GM12873 (cell line): ENCODE data around the gene ASPN.

Experiments used
- CTCF ChIP-seq: IDR thresholded peaks from 2 replicates; pipeline ENCODE4 v1.5.1; 2012; ENCODE audit warnings: low read depth, mild to moderate bottlenecking, moderate library complexity, low read length, control low read depth; ENCODE audit not compliant: insufficient read depth; ENCODE audit errors: missing control alignments

The ASPN gene

GRCh38 chr9:92482805-92483204 lies 499 bp upstream of the ASPN start:
- no peak for TF ChIP-seq CTCF

DNA sequence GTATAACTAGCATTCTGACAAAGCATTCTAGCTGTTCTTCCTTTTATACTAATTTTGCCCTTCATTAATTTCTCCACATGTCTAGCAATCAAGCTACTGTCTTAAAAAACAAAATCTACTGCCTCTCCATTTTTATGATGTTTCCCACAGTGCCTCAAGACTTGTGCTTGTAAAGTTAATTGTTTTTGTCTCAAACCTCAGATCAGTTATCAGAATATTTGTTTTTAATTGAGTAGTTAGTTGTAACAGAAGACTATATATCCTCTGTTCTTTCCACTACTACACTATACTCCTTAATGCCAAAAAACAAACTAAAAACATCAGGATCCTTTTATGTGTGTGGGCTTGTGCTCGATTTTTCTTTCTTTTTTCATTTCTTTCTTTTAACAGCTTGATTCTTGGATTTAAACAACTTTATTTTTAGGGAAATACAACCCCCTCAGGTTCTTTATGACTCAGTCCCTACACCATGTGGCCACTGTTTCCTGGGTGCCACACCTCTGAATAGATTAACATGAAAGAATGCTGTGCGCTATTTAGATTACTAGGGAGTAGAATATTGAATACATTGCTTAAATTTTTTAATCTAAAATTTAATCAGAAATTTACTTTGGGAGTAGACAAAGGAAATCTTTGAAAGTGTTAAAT lies 1.2 kb downstream of the ASPN start:
- TF ChIP-seq CTCF: no peak

- TF ChIP-seq CTCF: no peak
These were observed 2.0 kb downstream of the ASPN start for GRCh38 chr9:92480291-92480771.

DNA sequence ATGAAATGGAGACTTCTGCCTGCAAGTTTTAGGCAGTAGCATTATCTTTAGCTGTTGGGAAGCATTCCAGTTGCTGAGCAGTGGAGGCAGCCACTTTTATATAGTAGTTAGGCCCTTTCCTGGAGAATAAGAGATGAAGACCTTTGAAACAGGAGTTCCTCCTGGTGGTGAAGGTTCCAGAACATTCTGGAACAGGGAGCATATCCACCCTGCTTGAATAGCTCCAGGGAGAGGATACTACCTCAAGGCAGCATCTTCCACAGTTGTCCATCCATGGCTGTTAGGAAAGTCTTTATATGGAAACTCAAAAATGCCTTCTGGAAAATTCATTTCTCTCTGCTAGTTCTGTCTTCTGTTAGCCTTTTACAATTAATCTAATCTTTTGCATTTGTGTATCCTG lies 3.0 kb downstream of the ASPN start:
- no peak for TF ChIP-seq CTCF

- TF ChIP-seq CTCF: no peak
These were observed 3.5 kb downstream of the ASPN start for GRCh38 chr9:92478783-92479182.

DNA sequence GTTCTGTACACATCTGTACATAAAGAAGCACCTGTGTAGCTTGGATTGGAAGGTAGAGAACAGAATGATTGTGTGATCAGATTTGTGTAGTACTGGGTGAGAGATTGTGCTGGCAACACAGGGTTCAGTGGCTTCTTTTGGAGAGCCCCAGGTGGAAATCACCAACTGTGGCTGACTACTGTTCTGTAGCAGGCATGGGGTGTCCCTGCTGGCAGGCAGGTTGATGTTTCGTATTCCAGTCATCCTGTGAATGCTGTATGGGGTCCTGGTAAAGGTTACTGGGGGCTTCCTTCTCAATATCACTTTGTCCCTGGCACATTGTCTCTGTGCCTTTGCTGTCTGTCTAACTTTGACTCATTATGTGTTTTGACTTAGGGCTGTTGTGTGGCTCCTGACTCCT lies 5.3 kb downstream of the ASPN start:
- TF ChIP-seq CTCF: no peak

DNA sequence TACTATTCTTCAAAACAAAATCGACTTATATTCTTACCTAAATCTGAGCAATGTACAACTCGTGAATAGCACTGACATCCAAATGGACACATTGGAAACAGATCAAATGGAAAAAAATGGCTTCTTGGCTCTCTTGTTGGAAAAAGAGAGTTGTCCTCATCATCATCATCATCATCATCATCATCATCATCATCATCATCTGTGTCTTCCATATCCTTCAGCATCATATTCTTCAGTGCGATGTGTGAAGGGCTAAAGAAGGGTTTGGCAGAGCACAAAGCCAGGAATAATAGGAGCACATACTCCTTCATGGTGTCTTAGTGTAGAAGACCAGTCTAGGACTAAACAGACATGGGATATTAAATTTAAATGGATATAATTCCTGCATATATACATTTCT lies 7.7 kb downstream of the ASPN start:
- no peak for TF ChIP-seq CTCF

GRCh38 chr9:92468206-92468605 lies 14.1 kb downstream of the ASPN start:
- no peak for TF ChIP-seq CTCF
